H1 (cell line): ENCODE results near the gene LUC7L3. TPM values are rescaled to one million over a fixed set of nuclear protein-coding genes. Genes with fewer than 3 reads are reported as not detected.

Source experiments
- CTCF ChIA-PET: fragments of 300-600 bp; sonication (Branson Sonifier 250); formaldehyde crosslinking; loops from one replicate; lab custom pipeline; 2021; ENCODE audit not compliant: partially characterized antibody; lab: Charles Lee
- POLR2A ChIA-PET: fragments of 300-600 bp; sonication (Branson Sonifier 250); formaldehyde crosslinking; loops from one replicate; lab custom pipeline; 2021; ENCODE audit warnings: inconsistent platforms; ENCODE audit not compliant: partially characterized antibody; lab: Charles Lee
- DNase-seq, 2 experiments: peaks; one replicate each; pipeline versions ENCODE4 v3.0.0 to v3.0.0-alpha.2; 2010 to 2022; ENCODE audit warnings: low spot score in 2 of 2, low read depth in 1 of 2, mixed read lengths in 1 of 2
- FAIRE-seq: peaks from 2 replicates; lab custom pipeline; 2011; peaks lifted over from hg19 to GRCh38; lab: Jason Lieb, UNC
- H2AFZ ChIP-seq: 2 replicates; pipeline ENCODE4 v1.8.1; 2012; ENCODE audit warnings: low read length, inconsistent platforms
- H2AK5ac ChIP-seq: 2 replicates; pipeline ENCODE4 v1.6.1; 2013; ENCODE audit warnings: low read depth, low read length
- H2BK120ac ChIP-seq: replicated peaks from 2 replicates; pipeline ENCODE3; 2013; ENCODE audit warnings: low read depth, low read length, inconsistent platforms
- H2BK12ac ChIP-seq: 2 replicates; pipeline ENCODE4 v1.6.1; 2013; ENCODE audit warnings: low read depth, low read length
- H2BK15ac ChIP-seq: 2 replicates; pipeline ENCODE4 v1.6.1; 2013; ENCODE audit warnings: low read length
- H2BK20ac ChIP-seq: 2 replicates; pipeline ENCODE4 v1.6.1; 2013; ENCODE audit warnings: low read length
- H2BK5ac ChIP-seq: 2 replicates; pipeline ENCODE4 v1.6.1; 2013; ENCODE audit warnings: low read depth, low read length
- H3K14ac ChIP-seq: 2 replicates; pipeline ENCODE4 v1.6.1; 2013; ENCODE audit warnings: inconsistent platforms; ENCODE audit not compliant: insufficient read length
- H3K18ac ChIP-seq: 2 replicates; pipeline ENCODE4 v1.6.1; 2013; ENCODE audit warnings: low read length; ENCODE audit errors: extremely low read depth
- H3K23ac ChIP-seq: 2 replicates; pipeline ENCODE4 v1.6.1; 2013; ENCODE audit warnings: inconsistent platforms; ENCODE audit not compliant: insufficient read length
- H3K23me2 ChIP-seq: 2 replicates; pipeline ENCODE4 v1.6.1; 2013; ENCODE audit warnings: low read depth, low read length
- H3K27ac ChIP-seq: 2 replicates; pipeline ENCODE4 v1.6.1; 2011; ENCODE audit warnings: low read depth, low read length, inconsistent platforms
- H3K27me3 ChIP-seq, 4 experiments: replicated peaks in 1 of 4; 1 replicate in 1 of 4; 2 replicates in 3 of 4; pipeline versions ENCODE4 v1.6.1 to v1.8.1; 2011 to 2013; ENCODE audit warnings: low read length in 3 of 4, mild to moderate bottlenecking in 3 of 4, inconsistent platforms in 2 of 4, mixed read lengths in 2 of 4, moderate library complexity in 1 of 4; ENCODE audit not compliant: control insufficient read depth in 3 of 4, insufficient read depth in 3 of 4; ENCODE audit errors: extremely low read depth in 1 of 4
- H3K36me3 ChIP-seq, 4 experiments: 2 replicates each; pipeline versions ENCODE4 v1.6.1 to v1.8.1; 2011 to 2013; ENCODE audit warnings: mild to moderate bottlenecking in 4 of 4, low read length in 3 of 4, moderate library complexity in 2 of 4, control low read depth in 1 of 4, inconsistent platforms in 1 of 4; ENCODE audit not compliant: insufficient read depth in 4 of 4, control insufficient read depth in 2 of 4
- H3K4ac ChIP-seq: replicated peaks from 2 replicates; pipeline ENCODE3; 2013; ENCODE audit warnings: low read length, low read depth, mixed read lengths, inconsistent platforms; ENCODE audit not compliant: insufficient read length
- H3K4me1 ChIP-seq, 4 experiments: replicated peaks in 1 of 4; 1 replicate in 1 of 4; 2 replicates in 3 of 4; pipeline versions ENCODE4 v1.6.1 to v1.8.1; 2011 to 2013; ENCODE audit warnings: low read length in 3 of 4, inconsistent platforms in 2 of 4, mixed read lengths in 1 of 4; ENCODE audit not compliant: insufficient read depth in 4 of 4, control insufficient read depth in 3 of 4
- H3K4me2 ChIP-seq, 2 experiments: 2 replicates each; pipeline versions ENCODE4 v1.6.1 to v1.8.1; 2011 to 2013; ENCODE audit warnings: low read depth in 2 of 2, low read length in 2 of 2, control low read depth in 1 of 2, inconsistent platforms in 1 of 2, mild to moderate bottlenecking in 1 of 2; ENCODE audit not compliant: insufficient read depth in 1 of 2
- H3K4me3 ChIP-seq, 4 experiments: fragments of 200-600, 300-600 bp in 1 of 4; sonication (generic), shearing (Covaris generic), sonication (Bioruptor Twin) in 1 of 4; 2 replicates each; pipeline versions ENCODE4 v1.5.1 to v1.8.1; 2011 to 2016; ENCODE audit warnings: low read length in 4 of 4, low read depth in 3 of 4, control low read depth in 2 of 4, inconsistent platforms in 2 of 4, mild to moderate bottlenecking in 2 of 4, mixed read lengths in 1 of 4, moderate library complexity in 1 of 4; ENCODE audit not compliant: insufficient read depth in 2 of 4; ENCODE audit errors: extremely low read depth in 1 of 4
- H3K56ac ChIP-seq: replicated peaks from 2 replicates; pipeline ENCODE3; 2013; ENCODE audit warnings: low read depth, mild to moderate bottlenecking, mixed read lengths, low read length, inconsistent platforms; ENCODE audit not compliant: insufficient read length
- H3K79me1 ChIP-seq: 2 replicates; pipeline ENCODE4 v1.6.1; 2013; ENCODE audit warnings: low read depth, low read length, control low read depth
- H3K79me2 ChIP-seq, 2 experiments: 2 replicates each; pipeline versions ENCODE4 v1.6.1 to v1.8.1; 2012 to 2013; ENCODE audit warnings: low read length in 2 of 2, mild to moderate bottlenecking in 2 of 2, inconsistent platforms in 1 of 2; ENCODE audit not compliant: insufficient read depth in 2 of 2, control insufficient read depth in 1 of 2
- H3K9ac ChIP-seq, 4 experiments: replicated peaks in 1 of 4; 1 replicate in 1 of 4; 2 replicates in 3 of 4; pipeline versions ENCODE4 v1.6.1 to v1.8.1; 2011 to 2013; ENCODE audit warnings: low read depth in 3 of 4, low read length in 3 of 4, control low read depth in 2 of 4, mild to moderate bottlenecking in 2 of 4, moderate library complexity in 2 of 4, inconsistent platforms in 1 of 4; ENCODE audit errors: extremely low read depth in 1 of 4
- H3K9me3 ChIP-seq, 2 experiments: 2 replicates each; pipeline versions ENCODE4 v1.6.1 to v1.8.1; 2012 to 2013; ENCODE audit warnings: mild to moderate bottlenecking in 2 of 2, moderate library complexity in 2 of 2, control low read depth in 1 of 2, inconsistent platforms in 1 of 2, low read depth in 1 of 2, low read length in 1 of 2, mixed read lengths in 1 of 2; ENCODE audit not compliant: insufficient read depth in 2 of 2
- H4K20me1 ChIP-seq, 2 experiments: replicated peaks in 1 of 2; 2 replicates each; pipeline versions ENCODE3 to v1.8.1; 2011 to 2013; ENCODE audit warnings: inconsistent platforms in 2 of 2, low read length in 2 of 2, mild to moderate bottlenecking in 1 of 2; ENCODE audit not compliant: insufficient read depth in 2 of 2, control insufficient read depth in 1 of 2
- H4K5ac ChIP-seq: 2 replicates; pipeline ENCODE4 v1.6.1; 2013; ENCODE audit warnings: low read length, low read depth, mixed read lengths, inconsistent platforms; ENCODE audit not compliant: insufficient read length
- H4K8ac ChIP-seq: 2 replicates; pipeline ENCODE4 v1.8.0; 2013; ENCODE audit warnings: mild to moderate bottlenecking, moderate library complexity, low read length, inconsistent platforms; ENCODE audit not compliant: insufficient read depth; ENCODE audit errors: extremely low read depth
- H4K91ac ChIP-seq: replicated peaks from 2 replicates; pipeline ENCODE3; 2013; ENCODE audit warnings: low read length, mixed read lengths, inconsistent platforms; ENCODE audit not compliant: insufficient read length
- ASH2L ChIP-seq: fragments of 200-600, 300-600 bp; sonication (generic); IDR thresholded peaks from one replicate; pipeline ENCODE4 v1.7.1; 2017; ENCODE audit warnings: low read length
- HDAC2 ChIP-seq, 2 experiments: fragments of 300-600 bp in 1 of 2; sonication (generic) in 1 of 2; IDR thresholded peaks; 2 replicates each; pipeline ENCODE4 v1.6.1; 2011 to 2012; ENCODE audit warnings: low read depth in 2 of 2, low read length in 2 of 2, mild to moderate bottlenecking in 2 of 2, moderate library complexity in 2 of 2, borderline replicate concordance in 1 of 2, inconsistent platforms in 1 of 2
- KDM5A ChIP-seq: fragments of 200-600 bp; IDR thresholded peaks from 2 replicates; pipeline ENCODE4 v1.7.1; 2012; ENCODE audit warnings: mild to moderate bottlenecking, low read length, inconsistent platforms, mixed read lengths
- PHF8 ChIP-seq: fragments of 200-600 bp; sonication (generic); conservative IDR thresholded peaks from 2 replicates; pipeline ENCODE4 v1.7.1; 2012; ENCODE audit warnings: low read depth, mild to moderate bottlenecking, inconsistent platforms, low read length, moderate library complexity
- SIN3A ChIP-seq, 2 experiments: IDR thresholded peaks in 1 of 2; conservative IDR thresholded peaks in 1 of 2; 2 replicates each; pipeline ENCODE4 v1.6.1; 2011 to 2012; ENCODE audit warnings: low read length in 2 of 2, improper control_type of control experiment in 1 of 2, low read depth in 1 of 2, mild to moderate bottlenecking in 1 of 2
- SIRT6 ChIP-seq: IDR thresholded peaks from one replicate; pipeline ENCODE4 v1.7.1; 2012; ENCODE audit warnings: low read length, inconsistent platforms
- SUZ12 ChIP-seq: fragments of 200-600 bp; sonication (generic); IDR thresholded peaks from 2 replicates; pipeline ENCODE4 v1.6.1; 2012; ENCODE audit warnings: mild to moderate bottlenecking, inconsistent platforms, low read length, moderate library complexity, mixed read lengths
- TBP ChIP-seq: IDR thresholded peaks from 2 replicates; pipeline ENCODE4 v1.6.1; 2011; ENCODE audit warnings: low read depth, low read length, improper control_type of control experiment
- TCF12 ChIP-seq: IDR thresholded peaks from 2 replicates; pipeline ENCODE4 v1.6.1; 2011; ENCODE audit warnings: low read depth, mild to moderate bottlenecking, low read length
- YY1 ChIP-seq: IDR thresholded peaks from 2 replicates; pipeline ENCODE4 v1.6.1; 2011; ENCODE audit warnings: low read depth, mild to moderate bottlenecking, low read length
- ZNF274 ChIP-seq: IDR thresholded peaks from 2 replicates; pipeline ENCODE4 v1.7.0; 2012; ENCODE audit warnings: low read length, borderline replicate concordance; ENCODE audit errors: extremely low read depth
- WGBS, 2 experiments: shearing (Covaris generic) in 1 of 2; methylation state at CpG; one replicate each; pipeline versions ENCODE4 v1.1.6 to v1.1.7; 2013 to 2015; ENCODE audit warnings: low lambda C conversion rate in 2 of 2, mixed read lengths in 2 of 2, inconsistent platforms in 1 of 2, low coverage in 1 of 2, missing lambda C conversion rate in 1 of 2; ENCODE audit not compliant: insufficient replicate concordance in 2 of 2, insufficient coverage in 1 of 2, insufficient read length in 1 of 2; ENCODE audit errors: extremely low coverage in 1 of 2, missing lambda C conversion rate in 1 of 2; 5-methylcytosine and 5-hydroxymethylcytosine counted together
- polyA plus RNA-seq, 7 experiments: library from polyadenylated mRNA; depleted of rRNA in 3 of 7; stranded (reverse) in 5 of 7; unstranded in 2 of 7; fragments of >200 nt in 5 of 7; fragments of 200-250 nt in 2 of 7; gene quantifications; 1 replicate in 5 of 7; 2 replicates in 1 of 7; 4 replicates in 1 of 7; pipeline versions ENCODE4 v1.2.1 to v1.2.3, GENCODE V29; 2011 to 2013; ENCODE audit warnings: missing spikeins in 2 of 7, mixed read lengths in 2 of 7
- total RNA-seq: library from RNA; stranded (reverse); fragmentation: NEBNext Ultra II Directional; extraction: Animal tissue kit (Norgen Biotek cat#: 25700); gene quantifications from 2 replicates; pipeline ENCODE4 v1.2.1, GENCODE V29; 2021

Gene LUC7L3
- total and polyA plus RNA-seq, 2 of the 8 experiments (the other 6 are each of a cell fraction or from before 2014, with no cell fraction given): 102 to 126 TPM

DNA sequence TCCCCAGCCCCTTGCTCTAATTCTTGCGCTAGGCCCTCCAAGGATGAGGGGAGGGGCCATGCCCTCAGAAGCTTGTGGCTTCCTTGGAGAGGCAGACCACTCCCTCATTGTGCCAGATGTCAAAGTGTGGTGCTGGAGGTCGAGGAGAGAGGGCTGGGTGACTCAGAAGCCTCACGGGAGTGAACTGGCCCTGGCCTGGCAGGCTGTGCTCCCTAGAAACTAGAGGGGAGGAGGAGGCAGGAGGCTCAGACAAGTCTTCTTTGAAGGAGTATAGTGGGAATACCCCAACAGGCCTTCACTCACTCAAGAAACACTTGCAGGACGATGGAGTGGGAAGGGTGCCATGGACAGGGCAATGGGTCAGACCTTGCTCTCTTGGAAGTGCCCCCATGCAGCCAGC is 30.2 kb upstream of the LUC7L3 start:
- POLR2A ChIA-PET: interaction anchor here (0.8 kb wide), 1 partner anchor 27 kb away, joined by 3 read pairs; no protein-coding TSS in a partner anchor
- no peak overlapping the region; the same call in 1 of the 2 replicates for H4K8ac ChIP-seq
- H2BK20ac ChIP-seq: no peak overlapping the region
- no peak overlapping the region for H3K56ac ChIP-seq
- no peaks in the 10 kb centered on the region for H3K27me3 ChIP-seq
- H2BK12ac ChIP-seq: no peak overlapping the region
- no peak overlapping the region for H3K23ac ChIP-seq
- TF ChIP-seq TBP: no peak
- TF ChIP-seq PHF8: no peak
- TF ChIP-seq YY1: no peak
- no peak for TF ChIP-seq HDAC2 (IDR thresholded peaks at IDR 0.05; ENCODE audit: borderline replicate concordance in 1 of 2, low read depth in 2 of 2, low read length in 2 of 2)
- TF ChIP-seq KDM5A: no peak
- no peak for TF ChIP-seq ASH2L
- no peak for TF ChIP-seq SUZ12
- TF ChIP-seq TCF12: no peak
- TF ChIP-seq ZNF274: no peak
- no peak for TF ChIP-seq SIN3A (conservative IDR thresholded peaks at IDR 0.05 in 1 of 2, IDR thresholded peaks at IDR 0.05 in 1 of 2; ENCODE audit: low read depth in 1 of 2, low read length in 2 of 2)
- no peak for TF ChIP-seq SIRT6
- H3K79me1 ChIP-seq: no peaks in the 10 kb centered on the region
- H3K79me2 ChIP-seq: no peaks in the 10 kb centered on the region
- no peak overlapping the region for H4K5ac ChIP-seq
- H2AFZ ChIP-seq: no peak overlapping the region
- peaks cover 1 to 28% (median 10%) of the 10 kb centered on the region in 4 experiments; a peak in 6 of 7 replicates for H3K4me1 ChIP-seq
- FAIRE-seq (no peak), DNase-seq (no peak)
- H3K9ac ChIP-seq: no peak overlapping the region
- no peaks in the 10 kb centered on the region for H3K9me3 ChIP-seq
- H3K14ac ChIP-seq: no peak overlapping the region
- no peak overlapping the region for H2BK120ac ChIP-seq
- no peak overlapping the region for H2BK15ac ChIP-seq
- WGBS, 2 experiments: 65% methylated on average over 4 of the region's 4 CpGs; no CpG with 5 or more reads in 1 of the 2 experiments
- H3K4ac ChIP-seq: no peak overlapping the region
- H3K4me2 ChIP-seq: no peak overlapping the region
- no peak overlapping the region for H3K18ac ChIP-seq
- H3K36me3 ChIP-seq: peaks cover 2 to 12% (median 5%) of the 10 kb centered on the region in 4 experiments; a peak in 5 of 8 replicates
- H4K91ac ChIP-seq: no peak overlapping the region
- no peaks in the 10 kb centered on the region for H3K23me2 ChIP-seq
- no peak overlapping the region for H2AK5ac ChIP-seq
- no peak overlapping the region for H2BK5ac ChIP-seq
- CTCF ChIA-PET: interaction anchor here (2.3 to 20.2 kb wide), 4 partner anchors 8 to 139 kb away, joined by 7 to 391 read pairs (median 52); no protein-coding TSS in a partner anchor
- H3K27ac ChIP-seq: no peak overlapping the region
- H4K20me1 ChIP-seq: no peaks in the 10 kb centered on the region
- no peak overlapping the region for H3K4me3 ChIP-seq
